ENCODE data around the gene ISL1. TPM values are rescaled to one million over a fixed set of nuclear protein-coding genes. Genes with fewer than 3 reads are reported as not detected.

ISL1 gene
- total RNA-seq, 1 donor, result not detected

DNA sequence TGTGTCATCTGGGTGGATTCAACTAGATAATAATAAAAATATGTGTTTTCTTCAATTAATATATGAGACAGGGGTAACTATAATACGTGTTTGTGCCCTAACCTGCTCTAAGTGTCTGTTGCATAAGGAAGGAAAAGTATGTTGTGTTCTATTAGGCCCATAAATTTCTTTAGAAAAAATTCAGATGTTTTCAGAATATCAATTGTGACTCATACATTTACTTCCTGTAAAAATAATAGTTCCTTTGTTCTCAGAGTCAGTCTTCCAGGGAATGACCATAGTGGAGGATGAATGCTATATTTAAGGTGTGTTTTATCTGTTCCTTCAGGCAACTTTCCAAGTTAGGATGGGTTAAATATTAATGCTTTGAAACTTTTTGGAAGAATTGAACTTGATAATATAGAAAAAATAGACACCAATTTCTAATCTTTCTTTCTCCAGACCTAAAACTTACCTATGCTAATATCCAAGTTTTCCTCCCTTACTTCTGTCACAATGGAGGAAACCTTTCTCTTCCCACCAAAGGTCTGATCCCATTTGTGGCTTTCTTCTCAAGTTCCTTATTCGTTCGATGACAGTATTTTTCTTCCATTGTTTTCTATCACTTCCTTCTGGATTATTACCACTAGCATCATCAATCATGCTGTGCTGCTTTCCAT, 49.9 kb downstream of the ISL1 start:
- TF ChIP-seq, protein P1, sequence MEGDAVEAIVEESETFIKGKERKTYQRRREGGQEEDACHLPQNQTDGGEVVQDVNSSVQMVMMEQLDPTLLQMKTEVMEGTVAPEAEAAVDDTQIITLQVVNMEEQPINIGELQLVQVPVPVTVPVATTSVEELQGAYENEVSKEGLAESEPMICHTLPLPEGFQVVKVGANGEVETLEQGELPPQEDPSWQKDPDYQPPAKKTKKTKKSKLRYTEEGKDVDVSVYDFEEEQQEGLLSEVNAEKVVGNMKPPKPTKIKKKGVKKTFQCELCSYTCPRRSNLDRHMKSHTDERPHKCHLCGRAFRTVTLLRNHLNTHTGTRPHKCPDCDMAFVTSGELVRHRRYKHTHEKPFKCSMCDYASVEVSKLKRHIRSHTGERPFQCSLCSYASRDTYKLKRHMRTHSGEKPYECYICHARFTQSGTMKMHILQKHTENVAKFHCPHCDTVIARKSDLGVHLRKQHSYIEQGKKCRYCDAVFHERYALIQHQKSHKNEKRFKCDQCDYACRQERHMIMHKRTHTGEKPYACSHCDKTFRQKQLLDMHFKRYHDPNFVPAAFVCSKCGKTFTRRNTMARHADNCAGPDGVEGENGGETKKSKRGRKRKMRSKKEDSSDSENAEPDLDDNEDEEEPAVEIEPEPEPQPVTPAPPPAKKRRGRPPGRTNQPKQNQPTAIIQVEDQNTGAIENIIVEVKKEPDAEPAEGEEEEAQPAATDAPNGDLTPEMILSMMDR (IDR thresholded peaks at IDR 0.05; ENCODE audit: insufficient read depth, low read depth, low read length), result no peak
- DNase-seq (ENCODE audit: low read depth), result no peak
- no peak overlapping the region for H3K4me3 ChIP-seq (ENCODE audit: low read depth, low read length)

DNA sequence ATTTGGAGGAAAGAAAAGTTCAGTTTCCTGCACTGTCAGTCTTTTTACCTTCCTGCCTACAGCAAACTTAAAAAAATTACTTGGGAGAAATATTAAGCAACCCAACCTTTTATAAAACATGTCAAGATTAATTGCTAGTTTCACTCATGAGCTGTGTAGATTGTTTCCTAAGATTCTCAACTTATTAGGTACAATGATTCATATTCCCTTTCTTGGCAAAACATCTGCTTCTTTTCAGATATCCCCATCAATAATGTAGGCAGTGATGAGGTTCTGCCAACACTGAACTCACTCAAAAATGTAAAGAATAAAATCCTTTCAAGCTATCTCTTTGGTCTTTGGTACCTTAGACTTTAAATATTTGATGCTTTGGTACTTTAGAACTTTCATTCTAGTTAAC, 56.0 kb downstream of the ISL1 start:
- no peak for DNase-seq (ENCODE audit: low read depth)
- TF ChIP-seq, protein P1 (IDR thresholded peaks at IDR 0.05; ENCODE audit: insufficient read depth, low read depth, low read length), result no peak
- H3K4me3 ChIP-seq (ENCODE audit: low read depth, low read length), result no peak overlapping the region

Measured in fibroblast of villous mesenchyme (primary cell).